Stimulated activated CD8-positive, alpha-beta memory T cell treated with anti-CD3 and anti-CD28 coated beads, Interleukin-15, amount 100 ng/mL, for 1 hour (primary cell): Measurements from ENCODE around the gene ZMYND12.

Experiments used
- DNase-seq: peaks from one replicate; pipeline ENCODE4 v3.0.0-alpha.2; 2020; ENCODE audit warnings: low read depth

Gene ZMYND12

GRCh38 chr1:42439940-42440339 lies 15.9 kb downstream of the ZMYND12 start:
- DNase-seq, result no peak

GRCh38 chr1:42434340-42434739 lies 21.5 kb downstream of the ZMYND12 start:
- DNase-seq, result no peak

- DNase-seq, result no peak
Observed at GRCh38 chr1:42433369-42433768, 22.5 kb downstream of the ZMYND12 start.

- DNase-seq, result no peak
Observed at GRCh38 chr1:42432714-42433113, 23.1 kb downstream of the ZMYND12 start.

GRCh38 chr1:42431514-42431913 lies 24.3 kb downstream of the ZMYND12 start:
- no peak for DNase-seq

GRCh38 chr1:42430286-42431135 lies 25.3 kb downstream of the ZMYND12 start:
- no peak for DNase-seq

- no peak for DNase-seq
Observed at GRCh38 chr1:42429603-42430002, 26.2 kb downstream of the ZMYND12 start.

- no peak for DNase-seq
Observed at GRCh38 chr1:42427240-42427639, 28.6 kb downstream of the ZMYND12 start.

- no peak for DNase-seq
Observed at GRCh38 chr1:42424201-42424600, 31.6 kb downstream of the ZMYND12 start.

- DNase-seq, result no peak
Observed at GRCh38 chr1:42423681-42424080, 32.1 kb downstream of the ZMYND12 start.

- DNase-seq, result no peak
Observed at GRCh38 chr1:42422737-42423136, 33.1 kb downstream of the ZMYND12 start.

GRCh38 chr1:42420911-42421585 lies 34.8 kb downstream of the ZMYND12 start:
- no peak for DNase-seq

- no peak for DNase-seq
Observed at GRCh38 chr1:42420121-42420520, 35.7 kb downstream of the ZMYND12 start.

GRCh38 chr1:42419126-42419821 lies 36.5 kb downstream of the ZMYND12 start:
- DNase-seq, result no peak

- no peak for DNase-seq
Observed at GRCh38 chr1:42418516-42418915, 37.3 kb downstream of the ZMYND12 start.

GRCh38 chr1:42417166-42417565 lies 38.7 kb downstream of the ZMYND12 start:
- no peak for DNase-seq

- no peak for DNase-seq
Observed at GRCh38 chr1:42414551-42415496, 41.0 kb downstream of the ZMYND12 start.

GRCh38 chr1:42403880-42404400 lies 51.9 kb downstream of the ZMYND12 start:
- DNase-seq, result no peak

GRCh38 chr1:42399315-42400100 lies 56.3 kb downstream of the ZMYND12 start:
- DNase-seq, result no peak

GRCh38 chr1:42392967-42393848 lies 62.6 kb downstream of the ZMYND12 start:
- DNase-seq, result no peak
